Cardiac muscle cell (in vitro differentiated cells and primary cell): ENCODE data around the gene RPL10A. TPM values are rescaled to one million over a fixed set of nuclear protein-coding genes. Genes with fewer than 3 reads are reported as not detected.
A peak's percentile ranks its signal among the peaks of the same experiment; 100 is the strongest.

ENCODE experiments used
- DNase-seq, 2 donors: peaks; one replicate each; pipeline versions ENCODE4 v3.0.0 to v3.0.0-alpha.2; 2010 to 2017; ENCODE audit warnings: low read depth in 1 of 2, low spot score in 1 of 2
- H3K27ac ChIP-seq: fragments of 200-600 bp; sonication (generic); 2 replicates; pipeline ENCODE4 v1.5.1; 2016
- H3K27me3 ChIP-seq: fragments of 200-600 bp; sonication (generic); 2 replicates; pipeline ENCODE4 v1.6.0; 2016; ENCODE audit warnings: control low read depth
- H3K36me3 ChIP-seq: fragments of 200-600 bp; sonication (generic); 2 replicates; pipeline ENCODE4 v1.5.1; 2016; ENCODE audit warnings: control low read depth
- H3K4me1 ChIP-seq: fragments of 200-600 bp; sonication (generic); 2 replicates; pipeline ENCODE4 v1.8.1; 2017; ENCODE audit warnings: low read depth, mild to moderate bottlenecking, mixed run types
- H3K4me3 ChIP-seq: fragments of 200-600 bp; sonication (generic); 2 replicates; pipeline ENCODE4 v1.5.1; 2016; ENCODE audit warnings: mild to moderate bottlenecking
- H3K9me3 ChIP-seq: fragments of 200-600 bp; sonication (generic); 2 replicates; pipeline ENCODE4 v1.5.1; 2017; ENCODE audit warnings: low read depth, mild to moderate bottlenecking, control low read depth
- CTCF ChIP-seq: IDR thresholded peaks from 2 replicates; pipeline ENCODE4 v1.5.1; 2012; ENCODE audit warnings: low read depth, mild to moderate bottlenecking, low read length
- polyA plus RNA-seq: library from polyadenylated mRNA; unstranded; fragments of >200 nt; fragmentation: Nextera tagmentation; extraction: Ambion mirVana; gene quantifications from 2 replicates; pipeline ENCODE4 v1.2.1, GENCODE V29; 2016
- total RNA-seq: library from RNA; depleted of rRNA; stranded (reverse); fragments of >200 nt; gene quantifications from 2 replicates; pipeline ENCODE4 v1.2.3, GENCODE V29; 2016

Gene RPL10A
- total and polyA plus RNA-seq, 2 experiments from 2014 or later, result 390 to 1,095 TPM

DNA sequence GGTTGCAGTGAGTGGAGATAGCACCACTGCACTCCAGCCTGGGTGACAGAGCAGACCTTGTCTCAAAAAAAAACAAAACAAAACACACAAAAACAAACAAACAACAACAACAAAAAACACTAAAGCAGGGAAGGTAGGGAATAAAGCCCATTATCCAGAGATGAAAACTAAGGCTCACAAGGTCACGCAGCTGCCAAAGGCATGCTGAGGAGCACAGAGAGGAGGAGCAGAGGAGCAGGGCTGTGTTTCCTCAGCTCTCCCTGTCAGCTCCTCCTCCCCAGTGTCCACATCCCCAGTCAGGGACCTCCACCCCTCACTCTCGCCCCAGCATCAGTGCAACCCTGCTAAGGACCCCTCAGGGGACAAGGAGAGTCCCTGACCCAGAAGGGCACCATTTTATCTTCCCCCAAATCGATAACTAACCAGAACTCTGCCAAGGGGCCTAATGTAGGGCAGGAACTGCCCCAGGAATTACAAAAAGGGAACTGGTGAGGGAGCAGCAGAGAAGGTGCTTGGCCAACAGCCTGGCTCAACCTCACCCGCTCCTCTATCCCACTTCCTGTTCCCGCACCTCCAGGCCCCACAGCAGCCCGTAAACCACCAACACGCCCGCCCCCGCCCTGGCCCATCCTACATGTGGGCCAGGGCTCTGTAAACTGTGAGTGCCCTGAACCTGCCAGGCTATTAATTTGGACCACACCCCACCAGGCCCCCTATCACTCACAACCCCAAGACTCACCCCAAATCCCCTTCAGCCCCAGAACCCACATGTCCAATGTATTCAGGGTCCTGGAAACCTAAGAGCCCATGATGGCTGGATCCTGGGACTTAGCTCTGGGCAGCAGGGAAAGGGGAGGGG lies 19.7 kb downstream of the RPL10A start:
- Histone ChIP-seq H3K4me3 (no peak overlapping the region), H3K27ac (peak overlapping the region; percentile 98), H3K4me1 (peaks cover 62% of the 10 kb centered on the region), H3K27me3 (no peaks in the 10 kb centered on the region), H3K9me3 (no peaks in the 10 kb centered on the region), H3K36me3 (no peaks in the 10 kb centered on the region)
- TF ChIP-seq CTCF, result no peak
- peak in 1 of 2 donors; percentile 72 for DNase-seq

DNA sequence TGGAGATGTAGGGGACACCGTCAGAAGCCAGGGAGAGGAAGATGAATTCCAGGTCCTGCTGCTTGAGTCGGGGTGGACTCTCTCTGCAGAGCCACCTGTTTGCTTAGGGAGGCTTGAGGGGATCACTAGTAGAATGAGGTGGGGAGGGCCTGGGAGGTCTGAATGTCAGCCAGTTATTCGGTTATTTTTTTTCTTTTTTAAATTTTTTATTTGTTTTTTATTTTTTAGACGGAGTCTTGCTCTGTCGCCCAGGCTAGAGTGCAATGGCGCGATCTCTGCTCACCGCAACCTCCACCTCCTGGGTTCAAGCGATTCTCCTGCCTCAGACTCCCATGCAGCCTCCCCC lies 20.3 kb downstream of the RPL10A start:
- no peak for TF ChIP-seq CTCF
- H3K4me3 ChIP-seq, result no peak overlapping the region
- H3K27ac ChIP-seq, result peak overlapping the region; percentile 98
- peak in 1 of 2 donors; percentile 46 for DNase-seq
- no peaks in the 10 kb centered on the region for H3K27me3 ChIP-seq
- H3K9me3 ChIP-seq, result no peaks in the 10 kb centered on the region
- H3K36me3 ChIP-seq, result no peaks in the 10 kb centered on the region
- peaks cover 65% of the 10 kb centered on the region for H3K4me1 ChIP-seq

GRCh38 chr6:35489066-35489465 lies 20.9 kb downstream of the RPL10A start:
- no peak for DNase-seq
- Histone ChIP-seq H3K27ac (peak overlapping the region; percentile 98), H3K27me3 (no peaks in the 10 kb centered on the region), H3K9me3 (no peaks in the 10 kb centered on the region), H3K36me3 (no peaks in the 10 kb centered on the region), H3K4me1 (peaks cover 66% of the 10 kb centered on the region), H3K4me3 (no peak overlapping the region)
- TF ChIP-seq CTCF, result no peak

DNA sequence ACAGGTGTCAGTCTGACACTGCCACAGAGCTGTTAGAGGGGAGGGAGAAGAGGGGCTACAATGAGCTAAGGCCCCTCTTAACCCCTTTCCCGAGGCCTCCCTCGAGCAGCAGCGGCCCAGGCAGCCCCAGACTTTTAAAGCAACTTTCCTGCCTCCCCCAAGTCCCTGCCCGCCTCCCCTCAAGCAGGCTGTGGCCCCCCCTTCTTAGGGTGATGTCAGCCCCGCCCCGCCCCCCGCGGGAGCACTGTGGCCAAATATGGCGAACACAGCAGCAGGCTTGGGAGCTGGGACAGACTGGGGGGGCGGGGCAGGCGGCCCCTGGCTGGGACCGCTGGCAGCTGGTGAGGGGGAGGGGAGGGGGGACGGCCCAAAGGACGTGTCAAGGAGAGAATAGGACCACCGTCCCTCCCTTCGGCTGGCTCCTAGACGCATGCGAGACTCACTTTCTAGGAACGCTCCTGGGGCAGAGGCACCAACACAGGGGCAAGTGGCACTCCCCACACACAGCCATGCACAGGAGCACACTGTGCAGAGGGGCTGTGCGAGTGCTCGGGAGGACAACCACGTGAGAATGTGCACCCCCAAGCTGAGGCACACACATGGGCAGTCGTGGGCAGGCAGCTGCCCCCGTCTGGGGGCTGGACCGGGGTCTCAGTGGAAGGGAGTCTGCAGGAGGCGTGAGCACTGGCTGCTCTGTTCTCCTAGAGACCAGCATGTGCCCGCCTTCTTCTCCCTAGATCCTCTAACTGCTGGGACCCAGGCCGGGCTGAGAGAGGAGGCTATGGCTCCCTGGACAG lies 22.0 kb downstream of the RPL10A start:
- no peak for TF ChIP-seq CTCF
- Histone ChIP-seq H3K27me3 (no peaks in the 10 kb centered on the region), H3K27ac (peak overlapping the region; percentile 98), H3K4me3 (peak overlapping the region; percentile 22), H3K36me3 (no peaks in the 10 kb centered on the region), H3K9me3 (no peaks in the 10 kb centered on the region), H3K4me1 (peaks cover 67% of the 10 kb centered on the region)
- DNase-seq, result peak; percentile 71 to 95

DNA sequence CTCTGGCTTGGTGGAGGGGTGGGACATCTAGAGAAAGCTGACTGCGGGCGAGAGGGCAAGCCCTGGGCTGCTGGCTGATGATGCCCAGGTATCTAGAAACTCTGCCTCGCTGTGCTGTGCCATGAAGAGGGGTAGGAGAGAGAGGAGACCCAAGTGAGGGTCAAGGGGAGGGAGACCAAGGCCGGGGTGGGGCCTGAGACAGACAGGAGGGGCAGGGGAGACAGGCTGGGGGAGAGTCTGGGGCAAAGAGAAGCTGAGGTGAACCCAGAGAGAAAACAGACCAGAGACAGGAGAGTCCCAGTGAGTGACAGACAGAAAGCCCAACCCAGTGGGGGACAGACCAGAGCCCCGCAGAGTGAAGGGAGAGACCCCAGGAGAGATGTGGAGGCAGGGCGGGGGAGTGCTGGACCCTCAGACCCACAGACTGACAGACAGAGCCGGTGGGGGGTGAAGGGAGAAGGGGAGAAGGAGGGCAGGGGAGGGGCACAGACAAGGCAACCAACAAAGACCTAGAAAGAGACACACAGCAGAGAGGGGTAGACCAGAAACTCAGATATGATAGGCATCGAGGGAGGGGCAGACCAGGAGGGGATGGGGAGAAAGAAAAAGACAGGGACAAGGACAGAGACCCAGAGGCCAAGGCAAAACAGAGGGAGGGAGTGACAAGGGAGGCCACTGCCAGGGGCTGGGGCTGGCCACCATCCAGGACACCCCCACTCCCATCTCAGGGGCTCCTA lies 22.8 kb downstream of the RPL10A start:
- Histone ChIP-seq H3K27ac (peak overlapping the region; percentile 98), H3K36me3 (no peaks in the 10 kb centered on the region), H3K4me3 (peak overlapping the region; percentile 22), H3K4me1 (peaks cover 65% of the 10 kb centered on the region), H3K27me3 (no peaks in the 10 kb centered on the region), H3K9me3 (no peaks in the 10 kb centered on the region)
- no peak for TF ChIP-seq CTCF
- no peak for DNase-seq
